Testis (tissue), 2 donors: Measurements from ENCODE around the gene ACY1.
"Not testable (repeated sequence)": the region's sequence is repeated elsewhere in the genome, so short reads cannot be mapped to it uniquely, and the experiment has no call there.

Experiments
- POLR2A ChIP-seq: fragments of 450-650 bp; IDR thresholded peaks from one replicate; pipeline ENCODE4 v1.6.1; 2017; ENCODE audit warnings: antibody characterized with exemption, mild to moderate bottlenecking, moderate library complexity
- TF ChIP-seq, protein P1 (sequence below), 3 experiments: fragments of 450-650 bp in 2 of 3; fragments of 200-600 bp in 1 of 3; sonication (generic) in 1 of 3; IDR thresholded peaks; one replicate each; pipeline ENCODE4 v1.5.1; 2016 to 2019; ENCODE audit warnings: antibody characterized with exemption in 3 of 3, mild to moderate bottlenecking in 2 of 3, moderate library complexity in 1 of 3

DNA sequence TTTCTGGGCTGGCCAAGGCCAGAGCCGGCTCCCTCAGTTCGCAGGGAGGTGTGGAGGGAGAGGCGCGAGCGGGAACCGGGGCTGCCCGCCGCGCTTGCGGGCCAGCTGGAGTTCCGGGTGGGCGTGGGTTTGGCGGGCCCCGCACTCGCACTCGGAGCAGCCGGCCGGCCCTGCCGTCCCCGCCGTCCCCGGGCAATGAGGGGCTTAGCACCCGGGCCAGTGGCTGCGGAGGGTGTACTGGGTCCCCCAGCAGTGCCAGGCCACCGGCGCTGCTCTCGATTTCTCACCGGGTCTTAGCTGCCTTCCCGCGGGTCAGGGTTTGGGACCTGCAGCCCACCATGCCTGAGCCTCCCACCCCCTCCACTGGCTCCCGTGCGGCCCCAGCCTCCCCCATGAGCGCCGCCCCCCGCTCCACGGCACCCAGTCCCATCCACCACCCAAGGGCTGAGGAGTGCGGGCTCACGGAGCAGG lies 7.2 kb downstream of the ACY1 start:
- TF ChIP-seq, protein P1, sequence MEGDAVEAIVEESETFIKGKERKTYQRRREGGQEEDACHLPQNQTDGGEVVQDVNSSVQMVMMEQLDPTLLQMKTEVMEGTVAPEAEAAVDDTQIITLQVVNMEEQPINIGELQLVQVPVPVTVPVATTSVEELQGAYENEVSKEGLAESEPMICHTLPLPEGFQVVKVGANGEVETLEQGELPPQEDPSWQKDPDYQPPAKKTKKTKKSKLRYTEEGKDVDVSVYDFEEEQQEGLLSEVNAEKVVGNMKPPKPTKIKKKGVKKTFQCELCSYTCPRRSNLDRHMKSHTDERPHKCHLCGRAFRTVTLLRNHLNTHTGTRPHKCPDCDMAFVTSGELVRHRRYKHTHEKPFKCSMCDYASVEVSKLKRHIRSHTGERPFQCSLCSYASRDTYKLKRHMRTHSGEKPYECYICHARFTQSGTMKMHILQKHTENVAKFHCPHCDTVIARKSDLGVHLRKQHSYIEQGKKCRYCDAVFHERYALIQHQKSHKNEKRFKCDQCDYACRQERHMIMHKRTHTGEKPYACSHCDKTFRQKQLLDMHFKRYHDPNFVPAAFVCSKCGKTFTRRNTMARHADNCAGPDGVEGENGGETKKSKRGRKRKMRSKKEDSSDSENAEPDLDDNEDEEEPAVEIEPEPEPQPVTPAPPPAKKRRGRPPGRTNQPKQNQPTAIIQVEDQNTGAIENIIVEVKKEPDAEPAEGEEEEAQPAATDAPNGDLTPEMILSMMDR (IDR thresholded peaks at IDR 0.05): not testable (repeated sequence)
- TF ChIP-seq POLR2A: not testable (repeated sequence)
